ENCODE measurements around the gene CCDC88B. TPM values are rescaled to one million over a fixed set of nuclear protein-coding genes. Genes with fewer than 3 reads are reported as not detected.

CCDC88B gene
- 2.0 TPM for polyA plus RNA-seq (2013, experiment 1 of 2)
- 3.9 TPM for polyA plus RNA-seq (2013, experiment 2 of 2)

GRCh38 chr11:64339754-64340408, at the start of gene CCDC88B:
TSS of gene CCDC88B (plus strand) at chr11:64340204. CDS start at chr11:64340267, 63 bp downstream.
- no peak within 1 kb of the TSS for H3K27ac ChIP-seq (ENCODE audit: low read depth, low read length)
- H3K9ac ChIP-seq (ENCODE audit: low read depth, low read length) = no peak within 1 kb of the TSS; the same call in 1 of the 2 replicates
- H3K9me3 ChIP-seq (ENCODE audit: insufficient read depth, low read depth, low read length) = no peaks in the 10 kb centered on the region
- peaks cover 10% of the 10 kb centered on the region; the same call in 1 of the 2 replicates for H3K4me1 ChIP-seq (ENCODE audit: insufficient read depth, low read length)
- H3K27me3 ChIP-seq (ENCODE audit: insufficient read depth, low read length) = no peaks in the 10 kb centered on the region
- H3K4me3 ChIP-seq (ENCODE audit: low read length) = peak within 1 kb of the TSS; percentile 87
- no peaks in the 10 kb centered on the region for H3K36me3 ChIP-seq (ENCODE audit: insufficient read depth, low read length)
- WGBS = 91% methylated on average over 16 of the region's 16 CpGs

DNA sequence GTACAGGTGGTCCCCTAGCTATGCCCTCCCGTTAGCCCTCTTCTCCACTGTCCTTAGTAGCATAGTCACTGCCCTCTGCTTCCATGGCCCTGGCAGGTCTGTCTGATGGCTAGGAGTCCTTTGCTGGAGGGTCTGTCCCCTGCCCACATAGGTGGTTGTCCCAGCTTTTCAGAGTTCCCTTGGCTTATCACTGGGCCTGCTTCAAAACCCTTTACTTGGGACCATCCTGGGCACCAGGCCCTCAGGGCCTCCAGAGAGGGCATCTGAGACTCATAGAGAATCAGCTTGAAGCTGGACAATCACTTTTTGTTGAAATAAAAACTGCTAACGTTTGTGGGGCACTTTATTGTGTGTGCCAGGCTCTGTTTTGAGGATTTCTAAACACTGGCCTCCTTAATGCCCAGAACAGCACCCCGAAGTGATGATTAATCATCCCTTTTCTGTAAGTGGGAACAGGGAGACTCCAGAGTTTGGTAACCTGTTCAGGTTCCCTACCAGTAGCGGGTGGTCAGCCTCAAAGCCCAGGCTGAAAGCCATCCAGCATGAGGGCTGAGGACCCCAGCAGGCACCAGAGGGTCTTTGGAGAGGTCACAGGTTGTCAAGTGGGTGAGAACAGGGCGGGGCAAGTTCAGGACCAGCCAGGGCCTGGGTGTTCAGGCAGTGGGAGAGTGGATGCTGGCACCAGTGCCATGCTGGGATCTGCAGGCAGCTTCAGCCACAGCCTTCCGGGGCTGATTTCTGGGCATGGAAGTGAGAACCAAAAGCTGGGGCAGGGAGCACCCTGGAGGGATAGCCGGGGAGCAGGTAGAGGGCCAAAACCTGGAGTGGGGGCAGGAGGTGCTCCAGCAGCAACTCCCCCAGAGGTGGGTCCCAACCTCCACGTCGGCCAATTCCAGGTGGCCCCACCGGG, 49.4 kb upstream of the CCDC88B start:
- 51% methylated on average over 10 of the region's 10 CpGs for WGBS
- Histone ChIP-seq H3K9me3 (ENCODE audit: insufficient read depth, low read depth, low read length) (no peaks in the 10 kb centered on the region), H3K4me1 (ENCODE audit: insufficient read depth, low read length) (0 out of 2 replicates have a peak, but pooled peaks cover 3% of the 10 kb centered on the region), H3K4me3 (ENCODE audit: low read length) (peak overlapping the region; percentile 47), H3K9ac (ENCODE audit: low read depth, low read length) (no peak overlapping the region), H3K27me3 (ENCODE audit: insufficient read depth, low read length) (peaks cover 76% of the 10 kb centered on the region), H3K36me3 (ENCODE audit: insufficient read depth, low read length) (no peaks in the 10 kb centered on the region), H3K27ac (ENCODE audit: low read depth, low read length) (no peak overlapping the region)

- Histone ChIP-seq H3K27me3 (ENCODE audit: insufficient read depth, low read length) (peaks cover 80% of the 10 kb centered on the region), H3K9me3 (ENCODE audit: insufficient read depth, low read depth, low read length) (no peaks in the 10 kb centered on the region), H3K36me3 (ENCODE audit: insufficient read depth, low read length) (no peaks in the 10 kb centered on the region), H3K27ac (ENCODE audit: low read depth, low read length) (no peak within 1 kb of the TSS), H3K4me3 (ENCODE audit: low read length) (peak within 1 kb of the TSS; percentile 47), H3K4me1 (ENCODE audit: insufficient read depth, low read length) (0 out of 2 replicates have a peak, but pooled peaks cover under 1% of the 10 kb centered on the region), H3K9ac (ENCODE audit: low read depth, low read length) (no peak within 1 kb of the TSS; the same call in 1 of the 2 replicates)
- 1% methylated on average over 45 of the region's 45 CpGs for WGBS
Observed at GRCh38 chr11:64291262-64291751, 48.7 kb upstream of the CCDC88B start, which contains the start of gene KCNK4. TSS of gene KCNK4 (plus strand) at chr11:64291302. CDS start at chr11:64293019, 1,717 bp downstream.

DNA sequence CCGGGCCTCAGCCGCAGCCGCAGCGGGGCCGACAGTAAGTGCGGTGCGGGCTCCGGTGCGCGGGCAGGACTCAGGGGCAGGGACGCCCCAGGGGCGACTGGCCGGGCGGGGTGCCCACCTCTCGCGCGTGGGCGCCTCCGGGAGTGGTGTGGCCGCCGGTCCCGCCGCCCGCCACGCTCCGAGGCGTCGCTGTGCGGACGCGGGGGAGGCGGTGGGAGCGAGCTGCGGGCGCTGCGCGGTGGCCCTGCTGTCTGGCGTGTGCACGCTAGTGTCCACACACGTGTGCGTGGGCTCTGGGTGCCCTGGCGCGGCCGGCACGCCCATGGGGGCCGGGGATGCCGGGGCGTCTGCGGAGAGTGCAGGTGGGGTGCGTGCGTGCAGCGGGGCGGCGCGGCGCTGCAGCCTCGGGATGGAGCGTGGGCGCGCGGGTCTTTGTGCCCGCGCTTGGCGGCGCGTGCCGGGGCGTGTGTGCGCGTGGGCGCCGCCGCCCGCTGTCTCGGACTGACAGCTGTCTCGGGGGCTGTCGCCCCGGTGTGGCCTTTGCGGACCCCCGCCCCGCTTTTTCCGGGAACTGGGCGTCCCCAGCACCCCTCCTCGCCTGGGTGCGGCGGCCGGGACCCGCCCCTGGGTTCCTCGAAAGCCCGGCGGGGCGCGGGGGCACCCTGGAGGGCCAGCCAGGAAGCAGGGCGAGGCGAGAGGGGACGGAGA, 48.1 kb upstream of the CCDC88B start:
- peaks cover 81% of the 10 kb centered on the region for H3K27me3 ChIP-seq (ENCODE audit: insufficient read depth, low read length)

GRCh38 chr11:64292460-64293254, 47.3 kb upstream of the CCDC88B start:
- Histone ChIP-seq H3K27ac (ENCODE audit: low read depth, low read length) (no peak overlapping the region), H3K9ac (ENCODE audit: low read depth, low read length) (no peak overlapping the region), H3K9me3 (ENCODE audit: insufficient read depth, low read depth, low read length) (no peaks in the 10 kb centered on the region), H3K36me3 (ENCODE audit: insufficient read depth, low read length) (no peaks in the 10 kb centered on the region), H3K4me3 (ENCODE audit: low read length) (peak overlapping the region; percentile 47), H3K4me1 (ENCODE audit: insufficient read depth, low read length) (no peaks in the 10 kb centered on the region), H3K27me3 (ENCODE audit: insufficient read depth, low read length) (peaks cover 86% of the 10 kb centered on the region)
- 39% methylated on average over 42 of the region's 42 CpGs for WGBS

More for the DNA sequence above, 48.1 kb upstream of the CCDC88B start:
- 2% methylated on average over 96 of the region's 96 CpGs for WGBS
- Histone ChIP-seq H3K27ac (ENCODE audit: low read depth, low read length) (no peak overlapping the region), H3K4me3 (ENCODE audit: low read length) (peak overlapping the region; percentile 47), H3K9me3 (ENCODE audit: insufficient read depth, low read depth, low read length) (no peaks in the 10 kb centered on the region), H3K4me1 (ENCODE audit: insufficient read depth, low read length) (no peaks in the 10 kb centered on the region), H3K9ac (ENCODE audit: low read depth, low read length) (no peak overlapping the region), H3K36me3 (ENCODE audit: insufficient read depth, low read length) (no peaks in the 10 kb centered on the region)

DNA sequence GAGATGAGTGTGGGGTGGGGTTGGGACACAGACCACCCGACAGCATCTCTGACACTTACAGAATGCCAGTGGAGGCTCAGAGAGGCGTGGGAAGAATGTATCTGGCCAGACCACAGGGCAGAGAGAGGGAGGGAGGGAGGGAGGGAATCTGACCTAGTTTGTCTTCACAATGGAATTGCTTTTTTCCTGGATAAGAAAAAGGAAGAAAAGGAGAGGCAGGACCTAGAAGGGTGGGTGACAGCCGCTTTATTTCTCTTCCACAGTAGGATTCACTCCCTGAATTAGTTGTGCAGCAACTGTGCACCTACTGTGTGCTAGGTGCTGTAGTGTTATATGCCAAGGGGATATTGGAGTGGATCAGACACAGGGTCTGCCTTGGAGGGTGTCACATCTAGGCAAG, 45.2 kb upstream of the CCDC88B start:
- Histone ChIP-seq H3K9me3 (ENCODE audit: insufficient read depth, low read depth, low read length) (no peaks in the 10 kb centered on the region), H3K36me3 (ENCODE audit: insufficient read depth, low read length) (no peaks in the 10 kb centered on the region), H3K27ac (ENCODE audit: low read depth, low read length) (no peak overlapping the region), H3K4me3 (ENCODE audit: low read length) (no peak overlapping the region), H3K27me3 (ENCODE audit: insufficient read depth, low read length) (peaks cover 100% of the 10 kb centered on the region), H3K9ac (ENCODE audit: low read depth, low read length) (no peak overlapping the region), H3K4me1 (ENCODE audit: insufficient read depth, low read length) (no peaks in the 10 kb centered on the region)
- WGBS = 71% methylated on average over 3 of the region's 3 CpGs

DNA sequence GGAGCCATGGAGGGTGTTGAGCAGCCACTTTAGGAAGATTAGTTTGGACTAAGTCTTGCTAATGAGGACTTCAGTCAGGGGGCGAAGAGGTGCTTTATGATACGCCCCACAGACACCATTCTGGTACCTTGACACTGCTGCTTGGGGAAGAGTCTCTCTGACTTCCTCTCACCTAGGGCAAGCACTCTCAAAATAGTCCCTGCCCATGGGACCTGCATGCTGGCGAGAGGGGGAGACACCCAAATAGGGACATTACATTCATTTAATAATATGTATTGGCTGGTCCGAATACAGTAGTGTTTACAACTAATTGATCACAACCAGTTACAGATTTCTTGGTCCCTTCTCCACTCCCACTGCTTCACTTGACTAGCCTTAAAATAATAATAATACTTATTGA, 44.2 kb upstream of the CCDC88B start:
- H3K36me3 ChIP-seq (ENCODE audit: insufficient read depth, low read length) = no peaks in the 10 kb centered on the region
- no peaks in the 10 kb centered on the region for H3K4me1 ChIP-seq (ENCODE audit: insufficient read depth, low read length)
- no peak overlapping the region for H3K4me3 ChIP-seq (ENCODE audit: low read length)
- 82% methylated on average over 2 of the region's 4 CpGs for WGBS
- no peak overlapping the region for H3K9ac ChIP-seq (ENCODE audit: low read depth, low read length)
- H3K9me3 ChIP-seq (ENCODE audit: insufficient read depth, low read depth, low read length) = no peaks in the 10 kb centered on the region
- peaks cover 100% of the 10 kb centered on the region for H3K27me3 ChIP-seq (ENCODE audit: insufficient read depth, low read length)
- no peak overlapping the region for H3K27ac ChIP-seq (ENCODE audit: low read depth, low read length)

- no peak overlapping the region for H3K27ac ChIP-seq (ENCODE audit: low read depth, low read length)
- 35% methylated on average over 1 of the region's 1 CpG for WGBS
- no peak overlapping the region for H3K9ac ChIP-seq (ENCODE audit: low read depth, low read length)
- H3K27me3 ChIP-seq (ENCODE audit: insufficient read depth, low read length) = peaks cover 100% of the 10 kb centered on the region
- H3K9me3 ChIP-seq (ENCODE audit: insufficient read depth, low read depth, low read length) = no peaks in the 10 kb centered on the region
- no peaks in the 10 kb centered on the region for H3K36me3 ChIP-seq (ENCODE audit: insufficient read depth, low read length)
- no peak overlapping the region for H3K4me3 ChIP-seq (ENCODE audit: low read length)
- H3K4me1 ChIP-seq (ENCODE audit: insufficient read depth, low read length) = no peaks in the 10 kb centered on the region
Observed at GRCh38 chr11:64296236-64296635, 43.8 kb upstream of the CCDC88B start.

- H3K36me3 ChIP-seq (ENCODE audit: insufficient read depth, low read length) = no peaks in the 10 kb centered on the region
- H3K4me3 ChIP-seq (ENCODE audit: low read length) = no peak overlapping the region
- peaks cover 100% of the 10 kb centered on the region for H3K27me3 ChIP-seq (ENCODE audit: insufficient read depth, low read length)
- no peaks in the 10 kb centered on the region for H3K9me3 ChIP-seq (ENCODE audit: insufficient read depth, low read depth, low read length)
- H3K4me1 ChIP-seq (ENCODE audit: insufficient read depth, low read length) = no peaks in the 10 kb centered on the region
- H3K9ac ChIP-seq (ENCODE audit: low read depth, low read length) = no peak overlapping the region
- no peak overlapping the region for H3K27ac ChIP-seq (ENCODE audit: low read depth, low read length)
- 49% methylated on average over 34 of the region's 34 CpGs for WGBS
Observed at GRCh38 chr11:64296830-64297698, 42.9 kb upstream of the CCDC88B start.
